Neural cell (in vitro differentiated cells): ENCODE results near the gene NXF3.
"Not testable (repeated sequence)": the region's sequence is repeated elsewhere in the genome, so short reads cannot be mapped to it uniquely, and the experiment has no call there.

ENCODE experiments used
- EP300 ChIP-seq: fragments of 450-650 bp; conservative IDR thresholded peaks from 2 replicates; pipeline ENCODE4 v1.6.1; 2014; ENCODE audit warnings: antibody characterized with exemption, mild to moderate bottlenecking, moderate library complexity; ENCODE audit not compliant: poor library complexity, severe bottlenecking
- POLR2AphosphoS5 ChIP-seq: IDR thresholded peaks from 2 replicates; pipeline ENCODE4 v1.6.1; 2012
- RAD21 ChIP-seq: fragments of 450-650 bp; conservative IDR thresholded peaks from 2 replicates; pipeline ENCODE4 v1.6.1; 2014; ENCODE audit warnings: antibody characterized with exemption, mild to moderate bottlenecking, moderate library complexity
- SMC3 ChIP-seq: fragments of 450-650 bp; conservative IDR thresholded peaks from 2 replicates; pipeline ENCODE4 v1.6.1; 2014; ENCODE audit warnings: antibody characterized with exemption, mild to moderate bottlenecking, moderate library complexity; ENCODE audit not compliant: poor library complexity
- TAF1 ChIP-seq: IDR thresholded peaks from 2 replicates; pipeline ENCODE4 v1.6.1; 2012; ENCODE audit warnings: low read depth
- TF ChIP-seq, protein P1 (sequence below): fragments of 450-650 bp; IDR thresholded peaks from 2 replicates; pipeline ENCODE4 v1.5.1; 2014; ENCODE audit warnings: antibody characterized with exemption, mild to moderate bottlenecking, moderate library complexity; ENCODE audit not compliant: poor library complexity, severe bottlenecking
- TF ChIP-seq, protein P2 (sequence below): IDR thresholded peaks from 2 replicates; pipeline ENCODE4 v1.6.1; 2012; ENCODE audit warnings: borderline replicate concordance

DNA sequence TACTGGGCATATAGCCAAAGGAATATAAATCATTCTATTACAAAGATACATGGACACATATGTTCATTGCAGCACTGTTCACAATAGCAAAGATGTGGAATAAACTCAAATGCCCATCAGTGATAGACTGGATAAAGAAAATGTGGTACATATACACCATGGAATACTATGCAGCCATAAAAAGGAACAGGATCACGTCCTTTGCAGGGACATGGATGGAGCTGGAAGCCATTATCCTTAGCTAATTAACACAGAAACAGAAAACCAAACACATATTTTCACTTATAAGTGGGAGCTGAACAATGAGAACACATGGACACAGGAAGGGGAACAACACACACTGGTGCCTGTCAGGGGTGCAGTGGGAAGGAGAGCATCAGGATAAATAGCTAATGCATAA is 59.6 kb downstream of the NXF3 start:
- TF ChIP-seq, protein P1, sequence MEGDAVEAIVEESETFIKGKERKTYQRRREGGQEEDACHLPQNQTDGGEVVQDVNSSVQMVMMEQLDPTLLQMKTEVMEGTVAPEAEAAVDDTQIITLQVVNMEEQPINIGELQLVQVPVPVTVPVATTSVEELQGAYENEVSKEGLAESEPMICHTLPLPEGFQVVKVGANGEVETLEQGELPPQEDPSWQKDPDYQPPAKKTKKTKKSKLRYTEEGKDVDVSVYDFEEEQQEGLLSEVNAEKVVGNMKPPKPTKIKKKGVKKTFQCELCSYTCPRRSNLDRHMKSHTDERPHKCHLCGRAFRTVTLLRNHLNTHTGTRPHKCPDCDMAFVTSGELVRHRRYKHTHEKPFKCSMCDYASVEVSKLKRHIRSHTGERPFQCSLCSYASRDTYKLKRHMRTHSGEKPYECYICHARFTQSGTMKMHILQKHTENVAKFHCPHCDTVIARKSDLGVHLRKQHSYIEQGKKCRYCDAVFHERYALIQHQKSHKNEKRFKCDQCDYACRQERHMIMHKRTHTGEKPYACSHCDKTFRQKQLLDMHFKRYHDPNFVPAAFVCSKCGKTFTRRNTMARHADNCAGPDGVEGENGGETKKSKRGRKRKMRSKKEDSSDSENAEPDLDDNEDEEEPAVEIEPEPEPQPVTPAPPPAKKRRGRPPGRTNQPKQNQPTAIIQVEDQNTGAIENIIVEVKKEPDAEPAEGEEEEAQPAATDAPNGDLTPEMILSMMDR: not testable (repeated sequence)
- TF ChIP-seq EP300, SMC3, RAD21, POLR2AphosphoS5, TAF1: not testable (repeated sequence)
- TF ChIP-seq, protein P2, sequence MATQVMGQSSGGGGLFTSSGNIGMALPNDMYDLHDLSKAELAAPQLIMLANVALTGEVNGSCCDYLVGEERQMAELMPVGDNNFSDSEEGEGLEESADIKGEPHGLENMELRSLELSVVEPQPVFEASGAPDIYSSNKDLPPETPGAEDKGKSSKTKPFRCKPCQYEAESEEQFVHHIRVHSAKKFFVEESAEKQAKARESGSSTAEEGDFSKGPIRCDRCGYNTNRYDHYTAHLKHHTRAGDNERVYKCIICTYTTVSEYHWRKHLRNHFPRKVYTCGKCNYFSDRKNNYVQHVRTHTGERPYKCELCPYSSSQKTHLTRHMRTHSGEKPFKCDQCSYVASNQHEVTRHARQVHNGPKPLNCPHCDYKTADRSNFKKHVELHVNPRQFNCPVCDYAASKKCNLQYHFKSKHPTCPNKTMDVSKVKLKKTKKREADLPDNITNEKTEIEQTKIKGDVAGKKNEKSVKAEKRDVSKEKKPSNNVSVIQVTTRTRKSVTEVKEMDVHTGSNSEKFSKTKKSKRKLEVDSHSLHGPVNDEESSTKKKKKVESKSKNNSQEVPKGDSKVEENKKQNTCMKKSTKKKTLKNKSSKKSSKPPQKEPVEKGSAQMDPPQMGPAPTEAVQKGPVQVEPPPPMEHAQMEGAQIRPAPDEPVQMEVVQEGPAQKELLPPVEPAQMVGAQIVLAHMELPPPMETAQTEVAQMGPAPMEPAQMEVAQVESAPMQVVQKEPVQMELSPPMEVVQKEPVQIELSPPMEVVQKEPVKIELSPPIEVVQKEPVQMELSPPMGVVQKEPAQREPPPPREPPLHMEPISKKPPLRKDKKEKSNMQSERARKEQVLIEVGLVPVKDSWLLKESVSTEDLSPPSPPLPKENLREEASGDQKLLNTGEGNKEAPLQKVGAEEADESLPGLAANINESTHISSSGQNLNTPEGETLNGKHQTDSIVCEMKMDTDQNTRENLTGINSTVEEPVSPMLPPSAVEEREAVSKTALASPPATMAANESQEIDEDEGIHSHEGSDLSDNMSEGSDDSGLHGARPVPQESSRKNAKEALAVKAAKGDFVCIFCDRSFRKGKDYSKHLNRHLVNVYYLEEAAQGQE: not testable (repeated sequence)
